GM23338 (cell line): ENCODE measurements around the gene TUBA4B. TPM values are rescaled to one million over a fixed set of nuclear protein-coding genes. Genes with fewer than 3 reads are reported as not detected.

Experiments used
- ATAC-seq: fragments of 200-7000 bp; cut with Tn5 transposase; 3 replicates; pipeline ENCODE4 v1.9.1; 2020
- DNase-seq: peaks from one replicate; pipeline ENCODE4 v3.0.0-alpha.2; 2015; ENCODE audit warnings: low spot score
- H2AFZ ChIP-seq: fragments of 200-600 bp; sonication (generic); 2 replicates; pipeline ENCODE4 v1.8.0; 2016; ENCODE audit warnings: antibody characterized with exemption, mild to moderate bottlenecking, moderate library complexity
- H3F3A ChIP-seq: fragments of 200-600 bp; sonication (generic); replicated peaks from 2 replicates; pipeline ENCODE4 v1.8.0; 2017; ENCODE audit warnings: antibody characterized with exemption, mixed run types, low read depth
- H3K27ac ChIP-seq: fragments of 200-600 bp; sonication (generic); 2 replicates; pipeline ENCODE4 v1.6.1; 2016; ENCODE audit warnings: low read depth
- H3K27me3 ChIP-seq: fragments of 200-600 bp; sonication (generic); 2 replicates; pipeline ENCODE4 v1.8.0; 2016; ENCODE audit warnings: mild to moderate bottlenecking, mixed run types, moderate library complexity; ENCODE audit not compliant: insufficient read depth
- H3K36me3 ChIP-seq: fragments of 200-600 bp; sonication (generic); 2 replicates; pipeline ENCODE4 v1.8.0; 2016; ENCODE audit warnings: mild to moderate bottlenecking; ENCODE audit not compliant: insufficient read depth
- H3K4me1 ChIP-seq: fragments of 200-600 bp; sonication (generic); 2 replicates; pipeline ENCODE4 v1.8.0; 2016; ENCODE audit warnings: mild to moderate bottlenecking, moderate library complexity; ENCODE audit not compliant: insufficient read depth
- H3K4me2 ChIP-seq: fragments of 200-600 bp; sonication (generic); 2 replicates; pipeline ENCODE4 v1.7.1; 2017; ENCODE audit warnings: mixed run types
- H3K4me3 ChIP-seq: fragments of 200-600 bp; sonication (generic); 2 replicates; pipeline ENCODE4 v1.6.1; 2016; ENCODE audit warnings: mixed run types
- H3K79me2 ChIP-seq: fragments of 200-600 bp; sonication (generic); replicated peaks from 2 replicates; pipeline ENCODE4 v1.8.0; 2017; ENCODE audit warnings: mild to moderate bottlenecking; ENCODE audit not compliant: insufficient read depth
- H3K9me2 ChIP-seq: fragments of 200-600 bp; sonication (generic); 2 replicates; pipeline ENCODE4 v1.8.0; 2017; ENCODE audit not compliant: insufficient read depth
- H4K20me1 ChIP-seq: fragments of 200-600 bp; sonication (generic); replicated peaks from 2 replicates; pipeline ENCODE4 v1.8.0; 2017; ENCODE audit warnings: mild to moderate bottlenecking; ENCODE audit not compliant: insufficient read depth
- H3K27ac Mint-ChIP-seq: 2 replicates; pipeline ENCODE4 v1.8.0; 2020; ENCODE audit warnings: inconsistent platforms, mild to moderate bottlenecking, moderate library complexity, mixed read lengths
- H3K27me3 Mint-ChIP-seq: 3 replicates; pipeline ENCODE4 v1.8.0; 2022; ENCODE audit warnings: low read depth, mild to moderate bottlenecking, moderate library complexity, mixed read lengths, inconsistent platforms; ENCODE audit not compliant: insufficient read depth, poor library complexity
- H3K36me3 Mint-ChIP-seq: 3 replicates; pipeline ENCODE4 v1.8.0; 2021; ENCODE audit warnings: low read depth, mild to moderate bottlenecking, inconsistent platforms, moderate library complexity, mixed read lengths
- H3K4me1 Mint-ChIP-seq: 3 replicates; pipeline ENCODE4 v1.8.0; 2020; ENCODE audit warnings: mild to moderate bottlenecking, inconsistent platforms, mixed read lengths
- H3K4me3 Mint-ChIP-seq: 3 replicates; pipeline ENCODE4 v1.8.0; 2021; ENCODE audit warnings: moderate library complexity, mild to moderate bottlenecking, inconsistent platforms, mixed read lengths
- H3K9me3 Mint-ChIP-seq: 3 replicates; pipeline ENCODE4 v1.8.0; 2020; ENCODE audit warnings: moderate library complexity, mild to moderate bottlenecking, inconsistent platforms, mixed read lengths
- CREB1 ChIP-seq: fragments of 250-450 bp; sonication (Bioruptor Pico); IDR thresholded peaks from 2 replicates; pipeline ENCODE4 v1.5.0; 2020; ENCODE audit warnings: low read depth, mild to moderate bottlenecking, moderate library complexity
- EZH2phosphoT487 ChIP-seq: fragments of 200-600 bp; sonication (generic); IDR thresholded peaks from one replicate; pipeline ENCODE4 v1.8.1; 2018; ENCODE audit warnings: antibody characterized with exemption; ENCODE audit not compliant: unreplicated experiment
- JUNB ChIP-seq: IDR thresholded peaks from one replicate; pipeline ENCODE4 v1.6.1; 2016; ENCODE audit warnings: antibody characterized with exemption; ENCODE audit not compliant: unreplicated experiment
- NANOG ChIP-seq: IDR thresholded peaks from 2 replicates; pipeline ENCODE4 v1.6.1; 2016; ENCODE audit warnings: antibody characterized with exemption, borderline replicate concordance
- ZNF114 ChIP-seq: fragments of 250-450 bp; sonication (Bioruptor Pico); IDR thresholded peaks from 2 replicates; pipeline ENCODE4 v1.5.0; 2020; ENCODE audit warnings: mild to moderate bottlenecking, moderate library complexity
- polyA plus RNA-seq: library from polyadenylated mRNA; unstranded; fragments of >200 nt; fragmentation: Nextera tagmentation; extraction: Ambion mirVana; gene quantifications from 2 replicates; pipeline ENCODE4 v1.2.1, GENCODE V29; 2016
- total RNA-seq: library from RNA; depleted of rRNA; stranded (reverse); fragments of >200 nt; shearing (Covaris generic); gene quantifications from 2 replicates; pipeline ENCODE4 v1.2.3, GENCODE V29; 2014
- TF ChIP-seq, protein P1 (sequence below), 2 experiments: fragments of 200-600 bp in 1 of 2; sonication (generic) in 1 of 2; conservative IDR thresholded peaks; 2 replicates each; pipeline versions ENCODE4 v1.5.1 to v1.6.1; 2016 to 2017; ENCODE audit warnings: antibody characterized with exemption in 2 of 2, low read depth in 2 of 2, mild to moderate bottlenecking in 2 of 2, moderate library complexity in 1 of 2
- TF ChIP-seq, protein P2 (sequence below): IDR thresholded peaks from one replicate; pipeline ENCODE4 v1.6.1; 2018; ENCODE audit warnings: antibody characterized with exemption; ENCODE audit not compliant: unreplicated experiment
- TF ChIP-seq, protein P3 (sequence below): fragments of 250-450 bp; sonication (Bioruptor Pico); IDR thresholded peaks from 2 replicates; pipeline ENCODE4 v1.5.0; 2020; ENCODE audit warnings: mild to moderate bottlenecking, moderate library complexity

TUBA4B gene
- total and polyA plus RNA-seq, 2 experiments from 2014 or later: 0.14 TPM; not detected in 1

DNA sequence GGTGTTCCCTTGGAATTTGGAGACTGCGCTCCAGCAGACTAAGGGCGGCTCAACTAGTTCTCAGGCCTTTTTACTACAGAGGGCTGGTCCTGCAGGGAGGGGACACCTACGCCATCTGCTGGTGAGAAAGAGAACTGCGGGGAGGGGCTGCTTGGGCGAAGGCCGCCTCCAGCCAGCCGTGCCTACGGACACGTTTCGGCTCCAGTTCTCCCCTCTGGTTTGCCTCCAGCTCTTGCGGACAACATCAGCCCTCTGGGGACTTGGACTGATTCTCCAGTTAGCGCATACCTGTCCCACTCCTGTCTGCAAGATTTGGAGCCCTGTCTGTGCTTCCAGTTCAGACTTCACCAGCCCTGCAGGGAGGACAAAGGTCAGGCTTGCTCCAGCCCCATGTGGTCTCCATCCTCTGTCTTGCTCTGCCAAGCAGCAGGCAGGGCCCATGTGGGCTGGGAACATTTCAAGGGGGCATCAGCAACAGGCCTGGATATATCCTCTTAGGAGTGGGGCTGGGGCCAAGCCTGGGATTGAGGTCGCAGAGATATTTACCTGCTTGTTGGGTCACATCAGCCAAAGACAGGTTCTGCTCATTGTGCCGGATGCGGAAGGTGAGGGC, 45.8 kb downstream of the TUBA4B start:
- H3K9me3 Mint-ChIP-seq: no peaks in the 10 kb centered on the region; the same call in 1 of the 3 replicates
- H3K36me3 Mint-ChIP-seq: no peaks in the 10 kb centered on the region; the same call in 2 of the 3 replicates
- H3K4me3 Mint-ChIP-seq: peak overlapping the region; percentile 42; the same call in 1 of the 3 replicates
- Histone ChIP-seq H3K36me3 (no peaks in the 10 kb centered on the region), H3K79me2 (no peaks in the 10 kb centered on the region), H3K27ac (no peak overlapping the region), H3K4me1 (peaks cover 9% of the 10 kb centered on the region), H3K27me3 (peaks cover 12% of the 10 kb centered on the region), H2AFZ (peak overlapping the region; percentile 96), H3K9me2 (no peaks in the 10 kb centered on the region), H3K4me3 (peak overlapping the region; percentile 27; the same call in 1 of the 2 replicates), H4K20me1 (no peaks in the 10 kb centered on the region), H3K4me2 (peak overlapping the region; percentile 64), H3F3A (peaks cover 5% of the 10 kb centered on the region; the same call in 1 of the 2 replicates)
- no peak overlapping the region for H3K27ac Mint-ChIP-seq
- DNase-seq: peak; percentile 87
- TF ChIP-seq, protein P1, sequence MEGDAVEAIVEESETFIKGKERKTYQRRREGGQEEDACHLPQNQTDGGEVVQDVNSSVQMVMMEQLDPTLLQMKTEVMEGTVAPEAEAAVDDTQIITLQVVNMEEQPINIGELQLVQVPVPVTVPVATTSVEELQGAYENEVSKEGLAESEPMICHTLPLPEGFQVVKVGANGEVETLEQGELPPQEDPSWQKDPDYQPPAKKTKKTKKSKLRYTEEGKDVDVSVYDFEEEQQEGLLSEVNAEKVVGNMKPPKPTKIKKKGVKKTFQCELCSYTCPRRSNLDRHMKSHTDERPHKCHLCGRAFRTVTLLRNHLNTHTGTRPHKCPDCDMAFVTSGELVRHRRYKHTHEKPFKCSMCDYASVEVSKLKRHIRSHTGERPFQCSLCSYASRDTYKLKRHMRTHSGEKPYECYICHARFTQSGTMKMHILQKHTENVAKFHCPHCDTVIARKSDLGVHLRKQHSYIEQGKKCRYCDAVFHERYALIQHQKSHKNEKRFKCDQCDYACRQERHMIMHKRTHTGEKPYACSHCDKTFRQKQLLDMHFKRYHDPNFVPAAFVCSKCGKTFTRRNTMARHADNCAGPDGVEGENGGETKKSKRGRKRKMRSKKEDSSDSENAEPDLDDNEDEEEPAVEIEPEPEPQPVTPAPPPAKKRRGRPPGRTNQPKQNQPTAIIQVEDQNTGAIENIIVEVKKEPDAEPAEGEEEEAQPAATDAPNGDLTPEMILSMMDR (conservative IDR thresholded peaks at IDR 0.05; ENCODE audit: low read depth in 2 of 2): peak; percentile 86 to 97
- no peak for TF ChIP-seq CREB1 (CRISPR knock-in tag)
- TF ChIP-seq, protein P2, sequence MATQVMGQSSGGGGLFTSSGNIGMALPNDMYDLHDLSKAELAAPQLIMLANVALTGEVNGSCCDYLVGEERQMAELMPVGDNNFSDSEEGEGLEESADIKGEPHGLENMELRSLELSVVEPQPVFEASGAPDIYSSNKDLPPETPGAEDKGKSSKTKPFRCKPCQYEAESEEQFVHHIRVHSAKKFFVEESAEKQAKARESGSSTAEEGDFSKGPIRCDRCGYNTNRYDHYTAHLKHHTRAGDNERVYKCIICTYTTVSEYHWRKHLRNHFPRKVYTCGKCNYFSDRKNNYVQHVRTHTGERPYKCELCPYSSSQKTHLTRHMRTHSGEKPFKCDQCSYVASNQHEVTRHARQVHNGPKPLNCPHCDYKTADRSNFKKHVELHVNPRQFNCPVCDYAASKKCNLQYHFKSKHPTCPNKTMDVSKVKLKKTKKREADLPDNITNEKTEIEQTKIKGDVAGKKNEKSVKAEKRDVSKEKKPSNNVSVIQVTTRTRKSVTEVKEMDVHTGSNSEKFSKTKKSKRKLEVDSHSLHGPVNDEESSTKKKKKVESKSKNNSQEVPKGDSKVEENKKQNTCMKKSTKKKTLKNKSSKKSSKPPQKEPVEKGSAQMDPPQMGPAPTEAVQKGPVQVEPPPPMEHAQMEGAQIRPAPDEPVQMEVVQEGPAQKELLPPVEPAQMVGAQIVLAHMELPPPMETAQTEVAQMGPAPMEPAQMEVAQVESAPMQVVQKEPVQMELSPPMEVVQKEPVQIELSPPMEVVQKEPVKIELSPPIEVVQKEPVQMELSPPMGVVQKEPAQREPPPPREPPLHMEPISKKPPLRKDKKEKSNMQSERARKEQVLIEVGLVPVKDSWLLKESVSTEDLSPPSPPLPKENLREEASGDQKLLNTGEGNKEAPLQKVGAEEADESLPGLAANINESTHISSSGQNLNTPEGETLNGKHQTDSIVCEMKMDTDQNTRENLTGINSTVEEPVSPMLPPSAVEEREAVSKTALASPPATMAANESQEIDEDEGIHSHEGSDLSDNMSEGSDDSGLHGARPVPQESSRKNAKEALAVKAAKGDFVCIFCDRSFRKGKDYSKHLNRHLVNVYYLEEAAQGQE: peak; percentile 30
- ATAC-seq: peak; percentile 60
- H3K4me1 Mint-ChIP-seq: peaks cover 12% of the 10 kb centered on the region
- peaks cover 32% of the 10 kb centered on the region for H3K27me3 Mint-ChIP-seq

DNA sequence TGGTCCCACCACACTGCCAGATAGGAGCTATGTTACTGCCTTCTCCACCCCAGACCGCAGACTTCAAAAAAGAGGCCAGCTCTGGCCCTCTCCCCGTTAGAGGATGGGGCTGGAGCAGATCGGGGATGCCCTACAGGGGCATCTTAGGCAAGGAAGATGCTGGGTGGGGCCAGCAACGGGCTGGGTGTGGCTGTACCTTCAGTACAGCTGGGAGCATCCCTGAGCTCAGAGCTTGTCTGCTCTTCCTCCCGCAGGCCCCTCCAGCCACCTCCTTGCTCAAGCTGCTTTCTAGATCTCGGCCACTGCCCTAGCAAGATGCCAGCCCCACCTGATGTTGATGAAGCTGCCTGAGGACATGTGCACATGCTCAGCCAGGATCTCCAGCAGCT, 46.3 kb downstream of the TUBA4B start:
- Histone ChIP-seq H3K4me2 (no peak overlapping the region; the same call in 1 of the 2 replicates), H4K20me1 (no peaks in the 10 kb centered on the region), H3K27me3 (peaks cover 12% of the 10 kb centered on the region), H3K9me2 (no peaks in the 10 kb centered on the region), H3K27ac (no peak overlapping the region), H3K79me2 (no peaks in the 10 kb centered on the region), H2AFZ (peak overlapping the region; percentile 96; the same call in 1 of the 2 replicates), H3F3A (peaks cover 5% of the 10 kb centered on the region; the same call in 1 of the 2 replicates), H3K36me3 (no peaks in the 10 kb centered on the region), H3K4me3 (no peak overlapping the region), H3K4me1 (peaks cover 6% of the 10 kb centered on the region; the same call in 1 of the 2 replicates)
- Mint-ChIP-seq H3K27me3 (peaks cover 29% of the 10 kb centered on the region), H3K4me3 (no peak overlapping the region; the same call in 2 of the 3 replicates), H3K27ac (no peak overlapping the region), H3K9me3 (no peaks in the 10 kb centered on the region; the same call in 2 of the 3 replicates), H3K36me3 (no peaks in the 10 kb centered on the region; the same call in 2 of the 3 replicates), H3K4me1 (peaks cover 12% of the 10 kb centered on the region)
- DNase-seq: no peak
- no peak for ATAC-seq
- TF ChIP-seq, protein P3, sequence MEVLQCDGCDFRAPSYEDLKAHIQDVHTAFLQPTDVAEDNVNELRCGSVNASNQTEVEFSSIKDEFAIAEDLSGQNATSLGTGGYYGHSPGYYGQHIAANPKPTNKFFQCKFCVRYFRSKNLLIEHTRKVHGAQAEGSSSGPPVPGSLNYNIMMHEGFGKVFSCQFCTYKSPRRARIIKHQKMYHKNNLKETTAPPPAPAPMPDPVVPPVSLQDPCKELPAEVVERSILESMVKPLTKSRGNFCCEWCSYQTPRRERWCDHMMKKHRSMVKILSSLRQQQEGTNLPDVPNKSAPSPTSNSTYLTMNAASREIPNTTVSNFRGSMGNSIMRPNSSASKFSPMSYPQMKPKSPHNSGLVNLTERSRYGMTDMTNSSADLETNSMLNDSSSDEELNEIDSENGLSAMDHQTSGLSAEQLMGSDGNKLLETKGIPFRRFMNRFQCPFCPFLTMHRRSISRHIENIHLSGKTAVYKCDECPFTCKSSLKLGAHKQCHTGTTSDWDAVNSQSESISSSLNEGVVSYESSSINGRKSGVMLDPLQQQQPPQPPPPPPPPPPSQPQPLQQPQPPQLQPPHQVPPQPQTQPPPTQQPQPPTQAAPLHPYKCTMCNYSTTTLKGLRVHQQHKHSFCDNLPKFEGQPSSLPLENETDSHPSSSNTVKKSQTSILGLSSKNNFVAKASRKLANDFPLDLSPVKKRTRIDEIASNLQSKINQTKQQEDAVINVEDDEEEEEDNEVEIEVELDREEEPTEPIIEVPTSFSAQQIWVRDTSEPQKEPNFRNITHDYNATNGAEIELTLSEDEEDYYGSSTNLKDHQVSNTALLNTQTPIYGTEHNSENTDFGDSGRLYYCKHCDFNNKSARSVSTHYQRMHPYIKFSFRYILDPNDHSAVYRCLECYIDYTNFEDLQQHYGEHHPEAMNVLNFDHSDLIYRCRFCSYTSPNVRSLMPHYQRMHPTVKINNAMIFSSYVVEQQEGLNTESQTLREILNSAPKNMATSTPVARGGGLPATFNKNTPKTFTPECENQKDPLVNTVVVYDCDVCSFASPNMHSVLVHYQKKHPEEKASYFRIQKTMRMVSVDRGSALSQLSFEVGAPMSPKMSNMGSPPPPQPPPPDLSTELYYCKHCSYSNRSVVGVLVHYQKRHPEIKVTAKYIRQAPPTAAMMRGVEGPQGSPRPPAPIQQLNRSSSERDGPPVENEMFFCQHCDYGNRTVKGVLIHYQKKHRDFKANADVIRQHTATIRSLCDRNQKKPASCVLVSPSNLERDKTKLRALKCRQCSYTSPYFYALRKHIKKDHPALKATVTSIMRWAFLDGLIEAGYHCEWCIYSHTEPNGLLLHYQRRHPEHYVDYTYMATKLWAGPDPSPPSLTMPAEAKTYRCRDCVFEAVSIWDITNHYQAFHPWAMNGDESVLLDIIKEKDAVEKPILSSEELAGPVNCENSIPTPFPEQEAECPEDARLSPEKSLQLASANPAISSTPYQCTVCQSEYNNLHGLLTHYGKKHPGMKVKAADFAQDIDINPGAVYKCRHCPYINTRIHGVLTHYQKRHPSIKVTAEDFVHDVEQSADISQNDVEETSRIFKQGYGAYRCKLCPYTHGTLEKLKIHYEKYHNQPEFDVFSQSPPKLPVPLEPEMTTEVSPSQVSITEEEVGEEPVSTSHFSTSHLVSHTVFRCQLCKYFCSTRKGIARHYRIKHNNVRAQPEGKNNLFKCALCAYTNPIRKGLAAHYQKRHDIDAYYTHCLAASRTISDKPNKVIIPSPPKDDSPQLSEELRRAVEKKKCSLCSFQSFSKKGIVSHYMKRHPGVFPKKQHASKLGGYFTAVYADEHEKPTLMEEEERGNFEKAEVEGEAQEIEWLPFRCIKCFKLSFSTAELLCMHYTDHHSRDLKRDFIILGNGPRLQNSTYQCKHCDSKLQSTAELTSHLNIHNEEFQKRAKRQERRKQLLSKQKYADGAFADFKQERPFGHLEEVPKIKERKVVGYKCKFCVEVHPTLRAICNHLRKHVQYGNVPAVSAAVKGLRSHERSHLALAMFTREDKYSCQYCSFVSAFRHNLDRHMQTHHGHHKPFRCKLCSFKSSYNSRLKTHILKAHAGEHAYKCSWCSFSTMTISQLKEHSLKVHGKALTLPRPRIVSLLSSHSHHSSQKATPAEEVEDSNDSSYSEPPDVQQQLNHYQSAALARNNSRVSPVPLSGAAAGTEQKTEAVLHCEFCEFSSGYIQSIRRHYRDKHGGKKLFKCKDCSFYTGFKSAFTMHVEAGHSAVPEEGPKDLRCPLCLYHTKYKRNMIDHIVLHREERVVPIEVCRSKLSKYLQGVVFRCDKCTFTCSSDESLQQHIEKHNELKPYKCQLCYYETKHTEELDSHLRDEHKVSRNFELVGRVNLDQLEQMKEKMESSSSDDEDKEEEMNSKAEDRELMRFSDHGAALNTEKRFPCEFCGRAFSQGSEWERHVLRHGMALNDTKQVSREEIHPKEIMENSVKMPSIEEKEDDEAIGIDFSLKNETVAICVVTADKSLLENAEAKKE: no peak
- TF ChIP-seq NANOG: no peak
- no peak for TF ChIP-seq EZH2phosphoT487
- no peak for TF ChIP-seq ZNF114 (CRISPR knock-in tag)
- TF ChIP-seq JUNB: no peak
